EH (cell line): ENCODE measurements around the gene ADRM1.

ENCODE experiments used
- DNase-seq: peaks from one replicate; pipeline ENCODE4 v3.0.0-alpha.2; 2015; ENCODE audit warnings: low read depth

ADRM1 gene

DNA sequence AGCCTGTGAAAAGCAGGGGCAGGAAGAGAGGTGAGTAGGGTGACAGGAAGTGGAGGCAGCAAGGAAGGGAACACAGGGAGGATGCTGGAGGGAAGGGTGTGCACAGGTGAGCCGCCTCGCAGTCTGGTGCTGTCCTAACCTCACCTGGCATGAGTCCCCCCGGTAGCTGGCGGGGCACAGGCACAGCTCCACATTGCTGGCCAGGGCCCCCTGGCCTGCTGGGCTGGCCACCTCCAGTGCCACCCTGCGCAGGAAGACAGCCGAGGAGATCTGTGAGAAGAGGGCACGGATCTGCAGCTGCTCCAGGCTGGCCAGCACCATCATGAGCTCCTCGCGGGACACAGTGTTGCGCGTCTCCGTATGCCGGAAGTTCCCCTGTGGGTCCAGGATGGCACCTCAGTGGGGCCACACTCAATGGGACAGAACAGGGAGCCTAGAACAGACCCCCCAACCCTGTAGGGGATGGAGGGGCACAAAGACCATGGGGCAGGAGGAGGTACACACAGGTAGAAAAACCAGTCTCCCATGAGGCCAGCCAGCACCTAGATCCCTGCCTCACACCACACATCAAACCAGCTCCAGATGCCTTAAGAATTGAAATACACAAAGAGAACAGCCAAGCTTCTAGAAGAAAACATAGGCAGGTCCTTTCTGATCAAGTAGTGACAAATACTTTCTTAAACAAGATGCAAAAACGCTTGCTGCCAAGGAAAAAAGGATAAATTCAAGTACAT is 22.5 kb downstream of the ADRM1 start:
- DNase-seq, result no peak

GRCh38 chr20:62326559-62326958 is 23.8 kb downstream of the ADRM1 start:
- DNase-seq, result no peak

- DNase-seq, result no peak
These were observed 24.3 kb downstream of the ADRM1 start for GRCh38 chr20:62326959-62327725.

DNA sequence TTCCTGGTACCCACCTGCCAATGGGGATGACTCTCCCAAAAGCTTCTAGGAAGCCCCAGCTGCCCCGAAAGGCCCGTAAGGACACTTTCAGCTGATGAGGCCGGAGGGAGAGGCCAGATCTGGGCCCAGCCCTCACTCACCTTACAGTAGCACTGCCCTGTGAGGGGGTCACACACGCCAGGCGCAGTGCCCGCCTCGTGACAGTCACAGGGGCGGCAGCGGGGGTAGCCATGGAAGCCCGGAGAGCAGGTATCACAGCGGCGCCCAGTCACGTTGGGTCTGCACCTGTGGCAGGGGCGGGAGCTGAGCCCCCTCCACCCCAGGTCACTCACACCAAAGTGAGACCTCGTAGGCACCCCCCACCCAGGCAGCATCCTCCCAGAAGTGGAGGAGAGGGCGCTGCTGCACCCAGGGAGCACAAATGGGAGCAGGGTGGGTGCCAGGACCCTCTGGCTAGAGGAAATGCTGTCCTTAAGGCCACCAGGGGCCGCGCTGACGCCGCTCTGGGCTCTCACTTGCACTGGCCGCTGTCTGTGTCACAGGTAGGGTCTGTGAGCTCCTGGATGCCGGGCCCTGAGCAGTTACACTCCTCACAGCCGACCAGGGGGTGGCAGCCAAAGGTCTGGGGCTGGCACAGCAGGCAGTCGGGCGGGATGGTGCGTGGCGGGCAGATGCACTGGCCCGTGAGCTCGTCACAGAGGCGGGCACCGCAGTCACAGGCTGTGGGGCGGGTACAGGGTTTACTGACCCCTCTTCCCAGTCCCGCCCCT is 25.1 kb downstream of the ADRM1 start:
- DNase-seq, result no peak

GRCh38 chr20:62328684-62329388 is 26.0 kb downstream of the ADRM1 start:
- no peak for DNase-seq

GRCh38 chr20:62329389-62330377 is 26.9 kb downstream of the ADRM1 start:
- no peak for DNase-seq

DNA sequence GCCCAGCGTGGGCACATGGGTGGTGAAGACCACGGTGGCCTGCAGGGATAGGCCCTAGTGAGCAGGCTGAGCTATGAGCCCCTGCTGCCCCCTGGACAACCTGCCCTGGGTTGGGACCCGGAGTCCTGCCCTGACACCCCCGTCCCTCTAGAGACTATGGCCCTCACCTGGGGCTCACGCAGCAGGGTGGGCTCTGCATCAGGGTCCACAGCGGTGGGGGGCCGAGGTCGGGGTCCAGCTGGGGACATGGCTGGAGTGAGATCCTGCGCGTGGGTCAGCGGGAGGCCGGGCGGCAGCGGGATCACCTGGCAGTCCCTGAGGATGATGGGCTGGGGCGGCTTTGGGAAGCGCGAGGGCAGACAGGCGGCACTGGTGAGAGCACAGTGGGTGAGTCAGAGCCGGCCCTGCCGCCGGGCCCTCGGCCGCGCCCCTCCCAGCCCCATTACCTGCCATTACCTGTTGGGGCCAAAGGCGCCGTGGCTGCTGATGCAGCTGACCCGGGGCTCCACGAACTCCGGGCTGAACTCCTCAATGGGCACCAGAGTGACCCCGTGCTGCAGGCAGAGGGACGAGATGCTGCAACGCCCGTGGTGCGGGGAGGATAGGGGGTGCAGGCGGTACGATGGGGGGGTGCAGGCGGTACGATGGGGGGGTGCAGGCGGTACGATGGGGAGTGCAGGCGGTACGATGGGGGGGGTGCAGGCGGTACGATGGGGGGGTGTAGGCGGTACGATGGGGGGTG is 27.9 kb downstream of the ADRM1 start:
- DNase-seq, result no peak

DNA sequence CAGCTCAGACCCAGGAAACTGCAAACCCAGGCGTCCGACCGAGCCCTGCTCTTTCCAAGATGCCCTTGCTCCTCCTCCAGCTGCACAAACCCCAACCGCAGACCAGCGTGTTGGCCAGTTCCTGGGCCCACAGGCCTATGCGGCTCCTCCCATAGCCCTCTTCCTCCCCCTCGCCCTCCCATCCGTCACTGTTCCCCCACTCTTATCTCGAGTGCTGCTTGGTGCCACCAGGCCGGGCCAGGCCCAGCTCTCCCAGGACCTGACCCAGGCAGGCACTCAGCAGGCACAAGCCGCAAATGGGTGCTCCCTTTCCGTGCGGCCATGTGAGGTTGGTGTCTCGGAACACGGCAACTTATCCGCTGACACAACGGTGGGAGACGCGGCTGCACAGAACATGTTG is 28.6 kb downstream of the ADRM1 start:
- no peak for DNase-seq

DNA sequence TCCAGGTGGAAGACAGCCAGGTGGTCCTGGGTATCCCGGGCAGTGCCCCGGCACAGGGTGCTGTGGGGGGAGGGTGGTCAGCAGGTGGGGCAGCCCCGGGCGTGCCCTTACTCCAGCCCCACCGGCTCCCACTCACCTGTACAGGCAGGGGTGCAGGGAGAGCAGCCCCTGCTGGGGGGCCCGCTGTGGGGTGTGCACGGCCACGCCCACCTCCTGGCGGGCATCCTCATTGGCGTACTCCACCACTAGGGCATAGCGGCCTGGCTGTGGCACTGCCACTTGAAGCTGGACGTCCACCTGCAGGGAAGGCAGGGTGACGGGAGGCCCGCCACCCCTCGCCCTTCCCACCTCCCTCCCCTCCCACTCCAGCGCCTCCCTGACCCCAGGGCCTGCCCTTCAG is 29.6 kb downstream of the ADRM1 start:
- DNase-seq, result no peak

DNA sequence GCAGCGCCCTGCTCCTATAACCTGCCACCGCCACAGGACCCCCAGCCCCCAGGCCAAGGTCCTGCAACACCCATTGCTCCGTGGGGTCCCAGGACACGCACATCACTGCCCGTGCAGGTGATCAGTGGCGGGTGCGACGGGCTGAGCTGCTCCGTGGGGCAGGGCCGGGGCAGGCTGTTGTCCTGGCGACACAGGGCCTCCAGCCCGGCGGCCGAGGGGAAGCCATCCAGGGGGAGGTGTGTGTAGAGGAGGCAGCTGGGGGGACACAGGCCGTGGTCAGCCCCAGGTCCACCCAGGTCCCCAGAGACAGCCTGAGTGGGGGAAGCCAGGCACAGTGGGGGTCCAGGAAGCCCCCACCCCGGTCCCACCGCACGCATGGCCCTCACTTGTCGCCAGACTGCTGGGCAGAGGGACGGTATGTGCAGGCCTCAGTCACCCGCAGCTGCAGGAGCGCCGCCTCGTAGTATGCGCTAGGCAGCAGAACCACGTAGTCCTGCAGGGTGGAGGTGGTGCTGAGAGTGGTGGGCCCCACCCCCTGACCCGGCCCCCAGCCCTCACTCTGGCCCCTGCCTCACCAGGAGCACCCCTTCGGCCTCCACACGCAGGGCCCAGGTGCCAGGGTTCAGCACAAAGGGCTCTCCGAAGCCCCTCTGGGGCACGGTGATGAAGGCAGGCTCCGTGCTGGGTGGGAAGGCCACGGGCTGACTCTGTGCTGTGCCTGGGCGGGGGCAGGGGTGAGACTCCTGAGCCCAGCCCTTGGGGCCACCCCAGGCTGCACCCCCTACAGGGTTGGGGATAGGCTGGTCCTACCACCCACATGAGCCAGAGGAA is 30.4 kb downstream of the ADRM1 start:
- DNase-seq, result no peak

DNA sequence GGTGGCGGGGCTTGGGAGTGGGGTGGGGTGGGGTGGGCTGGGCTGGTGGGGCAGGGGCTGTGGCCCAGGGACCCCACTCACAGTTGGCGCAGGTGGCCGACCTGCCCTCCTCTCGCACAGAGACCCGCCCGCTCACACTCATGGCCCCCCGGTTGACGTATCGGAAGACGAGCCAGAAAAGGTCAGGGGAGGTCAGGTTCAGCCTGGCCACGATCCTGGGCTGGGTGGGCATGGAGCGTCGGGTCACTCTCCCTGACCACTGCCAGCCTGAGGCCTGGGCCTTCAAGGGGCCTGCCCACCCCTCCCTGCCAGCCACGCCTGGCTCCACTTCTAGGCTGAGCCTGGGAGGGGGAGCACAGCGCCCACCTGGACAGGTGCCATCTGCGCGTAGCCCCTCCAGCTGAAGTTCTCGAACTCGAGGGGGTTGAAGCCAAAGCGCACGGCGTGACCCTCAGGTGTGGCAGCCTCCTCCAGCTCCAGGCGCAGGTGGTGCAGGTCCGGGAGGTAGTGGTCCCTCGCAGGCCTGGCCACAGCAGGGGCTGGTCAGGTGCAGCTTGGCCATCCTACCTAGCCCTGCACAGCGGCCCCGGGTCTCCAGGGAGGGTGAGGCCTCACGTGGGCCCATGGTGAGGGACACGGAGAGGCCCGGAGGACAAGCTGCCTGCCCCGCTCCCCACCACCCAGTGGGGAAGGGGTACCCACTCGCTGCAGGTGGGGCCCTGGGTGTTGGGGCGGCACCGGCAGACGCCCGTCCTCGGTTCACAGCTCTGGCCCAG is 31.2 kb downstream of the ADRM1 start:
- DNase-seq, result no peak

- no peak for DNase-seq
These were observed 32.1 kb downstream of the ADRM1 start for GRCh38 chr20:62334881-62335280.

DNA sequence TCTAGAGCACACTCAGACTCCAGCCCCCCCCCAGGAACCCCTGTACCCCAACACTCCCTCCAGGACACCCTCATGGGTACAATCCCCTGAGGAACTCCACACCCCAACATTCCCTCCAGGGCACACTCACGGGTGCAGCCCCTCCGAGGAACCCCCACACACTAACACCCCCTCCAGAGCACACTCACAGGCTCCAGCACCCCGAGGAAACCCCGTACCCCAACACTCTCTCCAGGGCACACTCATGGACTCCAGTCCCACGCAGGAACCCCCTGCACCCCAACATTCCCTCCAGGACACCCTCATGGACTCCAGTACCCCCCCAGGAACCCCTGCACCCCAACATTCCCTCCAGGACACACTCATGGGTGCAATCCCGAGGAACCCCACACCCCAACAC is 32.7 kb downstream of the ADRM1 start:
- DNase-seq, result no peak

DNA sequence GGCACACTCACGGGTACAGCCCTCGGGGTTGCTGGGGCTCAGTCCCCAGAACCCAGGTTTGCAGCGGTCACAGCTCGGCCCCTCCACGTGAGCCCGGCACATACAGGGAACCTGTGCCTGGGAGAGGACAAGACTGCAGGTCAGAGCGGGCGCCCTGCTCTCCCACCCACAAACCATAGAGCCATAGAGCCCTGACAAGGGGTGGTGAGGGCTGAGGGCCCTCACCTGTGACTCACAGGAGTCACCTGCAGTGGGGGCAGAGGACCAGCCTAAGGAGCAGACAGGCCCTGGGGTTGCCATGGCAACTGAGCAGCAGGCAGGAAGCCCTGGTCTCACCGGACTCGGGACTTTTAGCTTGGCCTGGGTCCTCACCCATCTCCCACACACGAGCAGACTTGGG is 33.5 kb downstream of the ADRM1 start:
- DNase-seq, result no peak

- no peak for DNase-seq
These were observed 34.2 kb downstream of the ADRM1 start for GRCh38 chr20:62336775-62337557.

GRCh38 chr20:62337558-62338293 is 34.9 kb downstream of the ADRM1 start:
- no peak for DNase-seq

DNA sequence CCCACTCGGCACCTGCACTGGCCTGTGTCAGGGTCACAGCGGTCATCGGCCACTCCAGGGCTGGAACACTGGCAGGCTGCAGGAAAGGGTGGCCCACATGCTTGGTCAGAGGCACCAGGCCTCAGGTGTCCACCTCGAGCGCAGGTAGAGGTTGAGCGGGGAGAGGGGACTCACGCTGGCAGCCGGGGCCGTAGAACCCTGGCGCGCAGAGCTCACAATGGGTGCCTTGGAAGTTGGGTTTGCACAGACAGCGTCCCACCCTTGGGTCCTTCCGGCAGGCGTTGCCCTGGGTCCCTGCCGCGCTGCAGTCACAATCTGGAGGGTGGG is 35.5 kb downstream of the ADRM1 start:
- no peak for DNase-seq
